ENCODE measurements around the gene CDH13.
A peak's percentile ranks its signal among the peaks of the same experiment; 100 is the strongest.

CDH13 gene

GRCh38 chr16:82628088-82628423 lies 1.3 kb downstream of the CDH13 start:
- TF ChIP-seq ZFX (IDR thresholded peaks at IDR 0.05; ENCODE audit: borderline replicate concordance) (no peak), CTCF (IDR thresholded peaks at IDR 0.05) (no peak)
- no peak overlapping the region for H3K27ac ChIP-seq

- TF ChIP-seq ZFX (IDR thresholded peaks at IDR 0.05; ENCODE audit: borderline replicate concordance), result no peak
- H3K27ac ChIP-seq, result no peak overlapping the region
Observed at GRCh38 chr16:82628711-82629110, 1.9 kb downstream of the CDH13 start.

- TF ChIP-seq ZFX (IDR thresholded peaks at IDR 0.05; ENCODE audit: borderline replicate concordance), result no peak
- TF ChIP-seq CTCF (IDR thresholded peaks at IDR 0.05), result no peak
- H3K27ac ChIP-seq, result no peak overlapping the region
Observed at GRCh38 chr16:82629441-82630027, 2.8 kb downstream of the CDH13 start.

- no peak overlapping the region for H3K27ac ChIP-seq
- TF ChIP-seq CTCF (IDR thresholded peaks at IDR 0.05) (no peak), ZFX (IDR thresholded peaks at IDR 0.05; ENCODE audit: borderline replicate concordance) (no peak)
Observed at GRCh38 chr16:82630219-82630618, 3.5 kb downstream of the CDH13 start.

GRCh38 chr16:82630688-82631087 lies 3.9 kb downstream of the CDH13 start:
- no peak overlapping the region for H3K27ac ChIP-seq
- TF ChIP-seq ZFX (IDR thresholded peaks at IDR 0.05; ENCODE audit: borderline replicate concordance) (no peak), CTCF (IDR thresholded peaks at IDR 0.05) (no peak)

GRCh38 chr16:82631701-82632685 lies 5.2 kb downstream of the CDH13 start:
- H3K27ac ChIP-seq, result no peak overlapping the region
- TF ChIP-seq CTCF (IDR thresholded peaks at IDR 0.05) (peak; percentile 28), ZFX (IDR thresholded peaks at IDR 0.05; ENCODE audit: borderline replicate concordance) (no peak)

- H3K27ac ChIP-seq, result no peak overlapping the region
- TF ChIP-seq CTCF (IDR thresholded peaks at IDR 0.05), result no peak
- TF ChIP-seq ZFX (IDR thresholded peaks at IDR 0.05; ENCODE audit: borderline replicate concordance), result no peak
Observed at GRCh38 chr16:82633964-82634600, 7.3 kb downstream of the CDH13 start.
